WTC11 (cell line): ENCODE results near the gene ZNF235. TPM values are rescaled to one million over a fixed set of nuclear protein-coding genes. Genes with fewer than 3 reads are reported as not detected.

Source experiments
- ATAC-seq: fragments of 200-7000 bp; cut with Tn5 transposase; 2 replicates; pipeline ENCODE4 v1.10.0; 2021; ENCODE audit warnings: mild to moderate bottlenecking, moderate library complexity
- CTCF ChIA-PET: fragments of 300-600 bp; sonication (Branson Sonifier 250); formaldehyde crosslinking; loops from one replicate; lab custom pipeline; 2021; ENCODE audit warnings: antibody characterized with exemption; lab: Charles Lee
- POLR2A ChIA-PET: fragments of 350-600 bp; sonication (Branson Sonifier 250); formaldehyde crosslinking; loops from one replicate; lab custom pipeline; 2021; ENCODE audit warnings: antibody characterized with exemption; lab: Charles Lee
- DNase-seq: peaks from one replicate; pipeline ENCODE4 v3.0.0; 2021; ENCODE audit warnings: low spot score
- H3K27ac Mint-ChIP-seq: 2 replicates; pipeline ENCODE4 v1.8.0; 2021; ENCODE audit warnings: mixed read lengths
- H3K27me3 Mint-ChIP-seq: 2 replicates; pipeline ENCODE4 v1.8.0; 2021; ENCODE audit warnings: low read depth, mild to moderate bottlenecking, moderate library complexity, mixed read lengths
- H3K36me3 Mint-ChIP-seq: 2 replicates; pipeline ENCODE4 v1.8.0; 2021; ENCODE audit warnings: mixed read lengths
- H3K4me1 Mint-ChIP-seq: 2 replicates; pipeline ENCODE4 v1.8.0; 2022; ENCODE audit warnings: mixed read lengths
- H3K4me3 Mint-ChIP-seq: 2 replicates; pipeline ENCODE4 v1.8.0; 2021; ENCODE audit warnings: mild to moderate bottlenecking, moderate library complexity, mixed read lengths
- H3K9me3 Mint-ChIP-seq: 2 replicates; pipeline ENCODE4 v1.8.0; 2021; ENCODE audit warnings: mixed read lengths
- ESRRA ChIP-seq: sonication (generic); formaldehyde crosslinking; IDR thresholded peaks from 2 replicates; pipeline ENCODE4 v1.8.1; 2022; ENCODE audit warnings: mild to moderate bottlenecking, missing genetic modification reagents, borderline replicate concordance
- MXD4 ChIP-seq: fragments of 250-450 bp; sonication (Bioruptor Pico); IDR thresholded peaks from 2 replicates; pipeline ENCODE4 v1.8.0; 2021; ENCODE audit warnings: mild to moderate bottlenecking, moderate library complexity, borderline replicate concordance
- NFATC4 ChIP-seq: fragments of 250-450 bp; sonication (Bioruptor Pico); IDR thresholded peaks from 2 replicates; pipeline ENCODE4 v1.9.0; 2021; ENCODE audit warnings: mild to moderate bottlenecking
- NFYB ChIP-seq: sonication (generic); formaldehyde crosslinking; conservative IDR thresholded peaks from 2 replicates; pipeline ENCODE4 v1.8.0; 2022; ENCODE audit warnings: low read depth, missing genetic modification reagents
- PRRX2 ChIP-seq: fragments of 250-450 bp; sonication (Bioruptor Pico); IDR thresholded peaks from 2 replicates; pipeline ENCODE4 v1.8.0; 2021; ENCODE audit warnings: mild to moderate bottlenecking
- ZNF121 ChIP-seq: sonication (generic); formaldehyde crosslinking; IDR thresholded peaks from 2 replicates; pipeline ENCODE4 v1.8.0; 2023; ENCODE audit warnings: missing genetic modification reagents
- ZNF396 ChIP-seq: fragments of 250-450 bp; sonication (Bioruptor Pico); IDR thresholded peaks from 2 replicates; pipeline ENCODE4 v1.8.0; 2021; ENCODE audit warnings: mild to moderate bottlenecking, moderate library complexity, borderline replicate concordance
- total RNA-seq: library from RNA; stranded (reverse); gene quantifications from 3 replicates; pipeline ENCODE4 v1.2.3, GENCODE V29; 2021
- TF ChIP-seq, protein P1 (sequence below): sonication (generic); formaldehyde crosslinking; IDR thresholded peaks from 2 replicates; pipeline ENCODE4 v1.8.1; 2023; ENCODE audit warnings: mild to moderate bottlenecking, missing genetic modification reagents
- TF ChIP-seq, protein P2 (sequence below): fragments of 250-450 bp; sonication (Bioruptor Pico); IDR thresholded peaks from 2 replicates; pipeline ENCODE4 v1.9.0; 2021; ENCODE audit warnings: mild to moderate bottlenecking
- TF ChIP-seq, protein P3 (sequence below): fragments of 250-450 bp; sonication (Bioruptor Pico); IDR thresholded peaks from 2 replicates; pipeline ENCODE4 v1.9.0; 2021; ENCODE audit warnings: mild to moderate bottlenecking, borderline replicate concordance
- TF ChIP-seq, protein P4 (sequence below): sonication (generic); formaldehyde crosslinking; IDR thresholded peaks from 2 replicates; pipeline ENCODE4 v1.8.0; 2022; ENCODE audit warnings: mild to moderate bottlenecking, missing genetic modification reagents
- TF ChIP-seq, protein P5 (sequence below): sonication (generic); formaldehyde crosslinking; IDR thresholded peaks from 2 replicates; pipeline ENCODE4 v1.8.1; 2023; ENCODE audit warnings: mild to moderate bottlenecking, missing genetic modification reagents, moderate library complexity
- TF ChIP-seq, protein P6 (sequence below): sonication (generic); formaldehyde crosslinking; conservative IDR thresholded peaks from 2 replicates; pipeline ENCODE4 v1.8.1; 2023; ENCODE audit warnings: mild to moderate bottlenecking, low read depth, missing genetic modification reagents, moderate library complexity
- TF ChIP-seq, protein P7 (sequence below): sonication (generic); formaldehyde crosslinking; IDR thresholded peaks from 2 replicates; pipeline ENCODE4 v1.8.1; 2023; ENCODE audit warnings: mild to moderate bottlenecking, moderate library complexity, missing genetic modification reagents

ZNF235 gene
- total RNA-seq, 1 experiment from 2014 or later: 3.9 TPM

DNA sequence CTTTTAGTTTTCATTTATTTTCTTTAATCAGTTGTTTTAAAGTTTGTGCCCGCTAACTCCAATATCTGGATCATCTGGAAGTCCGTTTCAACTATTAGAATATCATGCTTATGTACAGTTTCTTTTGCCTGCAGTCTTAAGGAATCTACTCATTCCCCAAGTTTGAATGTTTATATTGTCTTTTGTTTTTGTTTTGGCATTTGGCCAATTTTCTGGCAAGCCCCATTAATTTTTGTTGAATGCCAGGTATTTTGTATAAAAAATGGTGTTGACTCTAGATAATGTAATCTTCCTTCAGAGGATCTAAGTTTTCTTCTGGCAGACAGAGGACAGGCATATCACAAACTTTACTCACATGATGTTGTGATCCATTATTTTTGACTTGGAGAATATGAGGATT is 11.1 kb upstream of the ZNF235 start:
- ATAC-seq (no peak), DNase-seq (no peak)
- TF ChIP-seq, protein P1, sequence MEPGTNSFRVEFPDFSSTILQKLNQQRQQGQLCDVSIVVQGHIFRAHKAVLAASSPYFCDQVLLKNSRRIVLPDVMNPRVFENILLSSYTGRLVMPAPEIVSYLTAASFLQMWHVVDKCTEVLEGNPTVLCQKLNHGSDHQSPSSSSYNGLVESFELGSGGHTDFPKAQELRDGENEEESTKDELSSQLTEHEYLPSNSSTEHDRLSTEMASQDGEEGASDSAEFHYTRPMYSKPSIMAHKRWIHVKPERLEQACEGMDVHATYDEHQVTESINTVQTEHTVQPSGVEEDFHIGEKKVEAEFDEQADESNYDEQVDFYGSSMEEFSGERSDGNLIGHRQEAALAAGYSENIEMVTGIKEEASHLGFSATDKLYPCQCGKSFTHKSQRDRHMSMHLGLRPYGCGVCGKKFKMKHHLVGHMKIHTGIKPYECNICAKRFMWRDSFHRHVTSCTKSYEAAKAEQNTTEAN (CRISPR knock-in tag): no peak
- no peak for TF ChIP-seq NFATC4 (CRISPR knock-in tag)
- TF ChIP-seq, protein P2, sequence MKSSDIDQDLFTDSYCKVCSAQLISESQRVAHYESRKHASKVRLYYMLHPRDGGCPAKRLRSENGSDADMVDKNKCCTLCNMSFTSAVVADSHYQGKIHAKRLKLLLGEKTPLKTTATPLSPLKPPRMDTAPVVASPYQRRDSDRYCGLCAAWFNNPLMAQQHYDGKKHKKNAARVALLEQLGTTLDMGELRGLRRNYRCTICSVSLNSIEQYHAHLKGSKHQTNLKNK (CRISPR knock-in tag): no peak
- no peak for TF ChIP-seq ESRRA (CRISPR knock-in tag)
- TF ChIP-seq, protein P3, sequence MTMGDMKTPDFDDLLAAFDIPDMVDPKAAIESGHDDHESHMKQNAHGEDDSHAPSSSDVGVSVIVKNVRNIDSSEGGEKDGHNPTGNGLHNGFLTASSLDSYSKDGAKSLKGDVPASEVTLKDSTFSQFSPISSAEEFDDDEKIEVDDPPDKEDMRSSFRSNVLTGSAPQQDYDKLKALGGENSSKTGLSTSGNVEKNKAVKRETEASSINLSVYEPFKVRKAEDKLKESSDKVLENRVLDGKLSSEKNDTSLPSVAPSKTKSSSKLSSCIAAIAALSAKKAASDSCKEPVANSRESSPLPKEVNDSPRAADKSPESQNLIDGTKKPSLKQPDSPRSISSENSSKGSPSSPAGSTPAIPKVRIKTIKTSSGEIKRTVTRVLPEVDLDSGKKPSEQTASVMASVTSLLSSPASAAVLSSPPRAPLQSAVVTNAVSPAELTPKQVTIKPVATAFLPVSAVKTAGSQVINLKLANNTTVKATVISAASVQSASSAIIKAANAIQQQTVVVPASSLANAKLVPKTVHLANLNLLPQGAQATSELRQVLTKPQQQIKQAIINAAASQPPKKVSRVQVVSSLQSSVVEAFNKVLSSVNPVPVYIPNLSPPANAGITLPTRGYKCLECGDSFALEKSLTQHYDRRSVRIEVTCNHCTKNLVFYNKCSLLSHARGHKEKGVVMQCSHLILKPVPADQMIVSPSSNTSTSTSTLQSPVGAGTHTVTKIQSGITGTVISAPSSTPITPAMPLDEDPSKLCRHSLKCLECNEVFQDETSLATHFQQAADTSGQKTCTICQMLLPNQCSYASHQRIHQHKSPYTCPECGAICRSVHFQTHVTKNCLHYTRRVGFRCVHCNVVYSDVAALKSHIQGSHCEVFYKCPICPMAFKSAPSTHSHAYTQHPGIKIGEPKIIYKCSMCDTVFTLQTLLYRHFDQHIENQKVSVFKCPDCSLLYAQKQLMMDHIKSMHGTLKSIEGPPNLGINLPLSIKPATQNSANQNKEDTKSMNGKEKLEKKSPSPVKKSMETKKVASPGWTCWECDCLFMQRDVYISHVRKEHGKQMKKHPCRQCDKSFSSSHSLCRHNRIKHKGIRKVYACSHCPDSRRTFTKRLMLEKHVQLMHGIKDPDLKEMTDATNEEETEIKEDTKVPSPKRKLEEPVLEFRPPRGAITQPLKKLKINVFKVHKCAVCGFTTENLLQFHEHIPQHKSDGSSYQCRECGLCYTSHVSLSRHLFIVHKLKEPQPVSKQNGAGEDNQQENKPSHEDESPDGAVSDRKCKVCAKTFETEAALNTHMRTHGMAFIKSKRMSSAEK (CRISPR knock-in tag): no peak
- TF ChIP-seq, protein P4, sequence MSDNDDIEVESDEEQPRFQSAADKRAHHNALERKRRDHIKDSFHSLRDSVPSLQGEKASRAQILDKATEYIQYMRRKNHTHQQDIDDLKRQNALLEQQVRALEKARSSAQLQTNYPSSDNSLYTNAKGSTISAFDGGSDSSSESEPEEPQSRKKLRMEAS (CRISPR knock-in tag): no peak
- TF ChIP-seq PRRX2 (CRISPR knock-in tag): no peak
- no peak for TF ChIP-seq ZNF396 (CRISPR knock-in tag)
- TF ChIP-seq ZNF121 (CRISPR knock-in tag): no peak
- TF ChIP-seq, protein P5, sequence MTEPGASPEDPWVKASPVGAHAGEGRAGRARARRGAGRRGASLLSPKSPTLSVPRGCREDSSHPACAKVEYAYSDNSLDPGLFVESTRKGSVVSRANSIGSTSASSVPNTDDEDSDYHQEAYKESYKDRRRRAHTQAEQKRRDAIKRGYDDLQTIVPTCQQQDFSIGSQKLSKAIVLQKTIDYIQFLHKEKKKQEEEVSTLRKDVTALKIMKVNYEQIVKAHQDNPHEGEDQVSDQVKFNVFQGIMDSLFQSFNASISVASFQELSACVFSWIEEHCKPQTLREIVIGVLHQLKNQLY (CRISPR knock-in tag): no peak
- TF ChIP-seq, protein P6, sequence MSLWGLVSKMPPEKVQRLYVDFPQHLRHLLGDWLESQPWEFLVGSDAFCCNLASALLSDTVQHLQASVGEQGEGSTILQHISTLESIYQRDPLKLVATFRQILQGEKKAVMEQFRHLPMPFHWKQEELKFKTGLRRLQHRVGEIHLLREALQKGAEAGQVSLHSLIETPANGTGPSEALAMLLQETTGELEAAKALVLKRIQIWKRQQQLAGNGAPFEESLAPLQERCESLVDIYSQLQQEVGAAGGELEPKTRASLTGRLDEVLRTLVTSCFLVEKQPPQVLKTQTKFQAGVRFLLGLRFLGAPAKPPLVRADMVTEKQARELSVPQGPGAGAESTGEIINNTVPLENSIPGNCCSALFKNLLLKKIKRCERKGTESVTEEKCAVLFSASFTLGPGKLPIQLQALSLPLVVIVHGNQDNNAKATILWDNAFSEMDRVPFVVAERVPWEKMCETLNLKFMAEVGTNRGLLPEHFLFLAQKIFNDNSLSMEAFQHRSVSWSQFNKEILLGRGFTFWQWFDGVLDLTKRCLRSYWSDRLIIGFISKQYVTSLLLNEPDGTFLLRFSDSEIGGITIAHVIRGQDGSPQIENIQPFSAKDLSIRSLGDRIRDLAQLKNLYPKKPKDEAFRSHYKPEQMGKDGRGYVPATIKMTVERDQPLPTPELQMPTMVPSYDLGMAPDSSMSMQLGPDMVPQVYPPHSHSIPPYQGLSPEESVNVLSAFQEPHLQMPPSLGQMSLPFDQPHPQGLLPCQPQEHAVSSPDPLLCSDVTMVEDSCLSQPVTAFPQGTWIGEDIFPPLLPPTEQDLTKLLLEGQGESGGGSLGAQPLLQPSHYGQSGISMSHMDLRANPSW (CRISPR knock-in tag): no peak
- TF ChIP-seq NFYB (CRISPR knock-in tag): no peak
- TF ChIP-seq, protein P7, sequence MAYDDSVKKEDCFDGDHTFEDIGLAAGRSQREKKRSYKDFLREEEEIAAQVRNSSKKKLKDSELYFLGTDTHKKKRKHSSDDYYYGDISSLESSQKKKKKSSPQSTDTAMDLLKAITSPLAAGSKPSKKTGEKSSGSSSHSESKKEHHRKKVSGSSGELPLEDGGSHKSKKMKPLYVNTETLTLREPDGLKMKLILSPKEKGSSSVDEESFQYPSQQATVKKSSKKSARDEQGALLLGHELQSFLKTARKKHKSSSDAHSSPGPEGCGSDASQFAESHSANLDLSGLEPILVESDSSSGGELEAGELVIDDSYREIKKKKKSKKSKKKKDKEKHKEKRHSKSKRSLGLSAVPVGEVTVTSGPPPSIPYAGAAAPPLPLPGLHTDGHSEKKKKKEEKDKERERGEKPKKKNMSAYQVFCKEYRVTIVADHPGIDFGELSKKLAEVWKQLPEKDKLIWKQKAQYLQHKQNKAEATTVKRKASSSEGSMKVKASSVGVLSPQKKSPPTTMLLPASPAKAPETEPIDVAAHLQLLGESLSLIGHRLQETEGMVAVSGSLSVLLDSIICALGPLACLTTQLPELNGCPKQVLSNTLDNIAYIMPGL (CRISPR knock-in tag): no peak
- TF ChIP-seq MXD4 (CRISPR knock-in tag): no peak
- Mint-ChIP-seq H3K27me3 (peaks cover 23% of the 10 kb centered on the region), H3K4me3 (no peak overlapping the region), H3K27ac (no peak overlapping the region), H3K4me1 (no peaks in the 10 kb centered on the region), H3K36me3 (peaks cover 46% of the 10 kb centered on the region), H3K9me3 (peaks cover 80% of the 10 kb centered on the region)
- ChIA-PET POLR2A (no interaction called here), CTCF (no interaction called here)
